ENCODE data around the gene SH3RF3. TPM values are rescaled to one million over a fixed set of nuclear protein-coding genes. Genes with fewer than 3 reads are reported as not detected.

SH3RF3 gene
- total RNA-seq, 2 experiments from 2014 or later, result 1.8 to 2.0 TPM

DNA sequence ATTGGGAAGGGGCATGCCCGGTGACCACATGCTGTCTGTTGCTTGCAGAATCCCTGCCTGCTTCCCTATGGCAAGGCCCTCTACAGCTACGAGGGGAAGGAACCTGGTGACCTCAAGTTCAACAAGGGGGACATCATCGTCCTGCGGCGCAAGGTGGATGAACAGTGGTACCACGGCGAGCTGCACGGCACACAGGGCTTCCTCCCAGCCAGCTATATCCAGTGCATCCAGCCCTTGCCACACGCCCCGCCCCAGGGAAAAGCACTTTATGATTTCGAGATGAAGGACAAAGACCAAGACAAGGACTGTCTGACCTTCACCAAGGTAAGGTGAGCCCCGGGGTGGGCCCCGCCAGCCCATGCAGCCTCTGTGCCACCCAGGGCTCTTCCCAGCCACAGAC is 218.6 kb downstream of the SH3RF3 start:
- Mint-ChIP-seq H3K4me1 (ENCODE audit: low read depth) (peaks cover 50% of the 10 kb centered on the region), H3K9me3 (no peaks in the 10 kb centered on the region), H3K4me3 (no peak overlapping the region), H3K36me3 (ENCODE audit: low read depth) (peaks cover 1% of the 10 kb centered on the region), H3K27me3 (ENCODE audit: low read depth) (no peaks in the 10 kb centered on the region), H3K27ac (no peak overlapping the region)
- intact Hi-C loops (cut with micrococcal nuclease), result loop anchor here (5.0 kb wide), 1 partner anchor 315 kb away; no protein-coding TSS in a partner anchor
- no peak for DNase-seq
- CTCF ChIA-PET, result no interaction called here

GRCh38 chr2:109348190-109348589 is 219.2 kb downstream of the SH3RF3 start:
- intact Hi-C loops (cut with micrococcal nuclease), result loop anchor here (5.0 kb wide), 1 partner anchor 316 kb away; no protein-coding TSS in a partner anchor
- no peak overlapping the region for H3K4me3 Mint-ChIP-seq
- CTCF ChIA-PET, result no interaction called here

DNA sequence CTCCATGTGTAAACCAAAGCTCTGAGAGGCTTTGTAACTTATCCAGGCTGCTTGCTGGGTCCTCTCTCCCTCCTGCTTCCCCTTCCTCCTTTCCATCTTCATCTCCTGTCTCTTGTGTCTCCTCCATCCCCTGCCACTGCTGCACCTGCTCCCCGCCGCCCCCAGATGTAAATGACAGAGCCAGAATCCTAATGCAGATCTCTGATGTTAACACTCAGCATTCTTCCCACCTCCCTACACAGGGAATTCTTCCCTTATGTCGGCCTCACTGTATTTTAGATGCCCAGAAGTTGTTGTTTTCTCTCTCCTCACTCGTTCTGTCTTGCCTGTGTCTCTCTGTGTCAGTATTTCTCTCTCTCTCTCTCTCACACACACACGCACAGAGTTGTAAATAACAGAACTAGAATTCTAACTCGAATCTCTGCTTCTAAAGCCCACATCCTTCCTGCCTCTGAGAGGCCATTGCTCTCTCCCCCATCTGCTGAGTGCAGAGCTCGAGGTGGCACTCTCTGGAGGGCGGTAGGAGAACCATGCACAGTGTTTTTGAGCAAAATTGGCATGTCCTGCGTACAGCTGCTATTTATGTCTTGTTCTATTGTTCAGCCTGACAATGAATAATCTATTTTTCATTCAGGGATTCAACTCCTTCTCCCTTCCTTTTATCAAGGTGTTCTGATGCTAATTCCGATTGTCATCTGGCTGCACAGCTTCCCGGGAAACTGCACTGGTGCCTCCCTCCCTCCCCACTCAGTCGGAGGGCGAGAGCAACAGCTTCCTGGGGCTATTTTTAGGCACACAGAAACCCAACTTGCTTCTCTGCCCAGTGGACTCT is 219.9 kb downstream of the SH3RF3 start:
- Mint-ChIP-seq H3K4me1 (ENCODE audit: low read depth) (peaks cover 46% of the 10 kb centered on the region), H3K4me3 (peak overlapping the region; percentile 9), H3K9me3 (no peaks in the 10 kb centered on the region), H3K27me3 (ENCODE audit: low read depth) (no peaks in the 10 kb centered on the region), H3K27ac (peak overlapping the region; percentile 31), H3K36me3 (ENCODE audit: low read depth) (peaks cover 1% of the 10 kb centered on the region)
- CTCF ChIA-PET, result interaction anchor here (0.5 to 0.9 kb wide), 2 partner anchors 220 to 221 kb away, joined by 3 to 4 read pairs; no protein-coding TSS in a partner anchor
- peak; percentile 72 for DNase-seq
- intact Hi-C loops (cut with micrococcal nuclease), result loop anchor here (1.0 to 5.0 kb wide), 4 partner anchors 17 to 317 kb away; no protein-coding TSS in a partner anchor

More at GRCh38 chr2:109348190-109348589, 219.2 kb downstream of the SH3RF3 start:
- H3K4me1 Mint-ChIP-seq (ENCODE audit: low read depth), result peaks cover 48% of the 10 kb centered on the region
- peaks cover 1% of the 10 kb centered on the region for H3K36me3 Mint-ChIP-seq (ENCODE audit: low read depth)
- no peak for DNase-seq
- no peaks in the 10 kb centered on the region for H3K27me3 Mint-ChIP-seq (ENCODE audit: low read depth)
- no peaks in the 10 kb centered on the region for H3K9me3 Mint-ChIP-seq
- H3K27ac Mint-ChIP-seq, result no peak overlapping the region

DNA sequence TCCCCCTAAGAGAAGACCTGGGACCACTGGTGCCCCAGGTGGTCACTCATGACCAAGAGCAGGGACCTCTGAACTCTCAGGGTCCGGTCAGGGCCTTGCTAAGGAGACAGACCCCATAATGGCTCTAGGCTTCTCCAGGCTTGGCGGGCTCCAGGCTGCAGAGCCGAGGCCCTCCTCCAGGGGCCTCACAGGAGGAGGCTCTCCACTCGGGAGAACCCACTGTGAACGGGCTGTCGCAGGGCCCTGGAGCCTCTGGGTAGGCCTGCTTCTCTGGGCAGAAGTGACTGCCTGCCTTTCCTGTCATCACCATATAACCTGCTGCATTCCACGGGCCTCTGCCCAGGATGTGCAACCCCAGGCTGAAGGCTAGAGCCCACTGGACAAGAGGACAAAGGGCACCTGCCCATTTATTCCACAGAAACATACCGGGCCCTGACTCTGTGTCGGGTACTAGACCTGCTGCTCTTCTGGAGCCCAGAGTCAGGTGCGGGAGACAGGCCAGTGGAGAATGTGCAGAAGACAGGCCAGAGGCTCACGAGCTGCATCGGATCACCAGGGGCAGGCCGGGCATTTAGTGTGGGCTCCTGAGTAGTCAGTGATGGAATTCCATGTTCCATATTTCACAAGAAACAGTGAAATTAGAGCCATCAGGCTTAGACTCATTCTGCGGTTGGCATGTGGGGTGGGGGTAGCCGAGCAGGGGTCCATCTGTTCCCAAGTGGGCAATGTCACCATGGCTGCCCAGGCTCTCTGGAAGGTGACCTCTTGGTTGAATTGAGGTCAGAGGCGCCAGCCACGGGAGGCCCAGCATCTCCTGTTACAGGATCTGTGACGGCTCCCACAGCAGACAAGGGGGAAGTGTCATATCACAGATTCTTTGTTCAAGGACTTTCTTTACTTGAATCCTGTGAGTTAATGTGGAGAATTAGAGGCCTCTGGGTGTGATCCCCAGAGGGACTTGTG is 220.8 kb downstream of the SH3RF3 start:
- H3K9me3 Mint-ChIP-seq, result no peaks in the 10 kb centered on the region
- no peak for DNase-seq
- peaks cover 46% of the 10 kb centered on the region for H3K4me1 Mint-ChIP-seq (ENCODE audit: low read depth)
- CTCF ChIA-PET, result interaction anchor here (0.9 kb wide), 1 partner anchor 221 kb away, joined by 4 read pairs; no protein-coding TSS in a partner anchor
- no peak overlapping the region for H3K4me3 Mint-ChIP-seq
- peaks cover 1% of the 10 kb centered on the region for H3K36me3 Mint-ChIP-seq (ENCODE audit: low read depth)
- H3K27me3 Mint-ChIP-seq (ENCODE audit: low read depth), result no peaks in the 10 kb centered on the region
- no peak overlapping the region for H3K27ac Mint-ChIP-seq
- intact Hi-C loops (cut with micrococcal nuclease), result loop anchor here (1.0 to 5.0 kb wide), 4 partner anchors 17 to 317 kb away; no protein-coding TSS in a partner anchor

GRCh38 chr2:109350526-109350925 is 221.5 kb downstream of the SH3RF3 start:
- Mint-ChIP-seq H3K27ac (no peak overlapping the region), H3K4me1 (ENCODE audit: low read depth) (peaks cover 46% of the 10 kb centered on the region), H3K9me3 (no peaks in the 10 kb centered on the region), H3K36me3 (ENCODE audit: low read depth) (peaks cover 1% of the 10 kb centered on the region), H3K27me3 (ENCODE audit: low read depth) (no peaks in the 10 kb centered on the region), H3K4me3 (no peak overlapping the region)
- CTCF ChIA-PET, result interaction anchor here (0.6 kb wide), 1 partner anchor 25 kb away, joined by 3 read pairs; no protein-coding TSS in a partner anchor
- intact Hi-C loops (cut with micrococcal nuclease), result no loop called here
- no peak for DNase-seq

- Mint-ChIP-seq H3K4me1 (ENCODE audit: low read depth) (peaks cover 46% of the 10 kb centered on the region), H3K9me3 (no peaks in the 10 kb centered on the region), H3K27ac (no peak overlapping the region), H3K27me3 (ENCODE audit: low read depth) (no peaks in the 10 kb centered on the region), H3K36me3 (ENCODE audit: low read depth) (peaks cover 1% of the 10 kb centered on the region), H3K4me3 (no peak overlapping the region)
- CTCF ChIA-PET, result interaction anchor here (0.6 kb wide), 1 partner anchor 25 kb away, joined by 3 read pairs; no protein-coding TSS in a partner anchor
- intact Hi-C loops (cut with micrococcal nuclease), result no loop called here
- peak; percentile 58 for DNase-seq
Observed at GRCh38 chr2:109351164-109351756, 222.3 kb downstream of the SH3RF3 start.

DNA sequence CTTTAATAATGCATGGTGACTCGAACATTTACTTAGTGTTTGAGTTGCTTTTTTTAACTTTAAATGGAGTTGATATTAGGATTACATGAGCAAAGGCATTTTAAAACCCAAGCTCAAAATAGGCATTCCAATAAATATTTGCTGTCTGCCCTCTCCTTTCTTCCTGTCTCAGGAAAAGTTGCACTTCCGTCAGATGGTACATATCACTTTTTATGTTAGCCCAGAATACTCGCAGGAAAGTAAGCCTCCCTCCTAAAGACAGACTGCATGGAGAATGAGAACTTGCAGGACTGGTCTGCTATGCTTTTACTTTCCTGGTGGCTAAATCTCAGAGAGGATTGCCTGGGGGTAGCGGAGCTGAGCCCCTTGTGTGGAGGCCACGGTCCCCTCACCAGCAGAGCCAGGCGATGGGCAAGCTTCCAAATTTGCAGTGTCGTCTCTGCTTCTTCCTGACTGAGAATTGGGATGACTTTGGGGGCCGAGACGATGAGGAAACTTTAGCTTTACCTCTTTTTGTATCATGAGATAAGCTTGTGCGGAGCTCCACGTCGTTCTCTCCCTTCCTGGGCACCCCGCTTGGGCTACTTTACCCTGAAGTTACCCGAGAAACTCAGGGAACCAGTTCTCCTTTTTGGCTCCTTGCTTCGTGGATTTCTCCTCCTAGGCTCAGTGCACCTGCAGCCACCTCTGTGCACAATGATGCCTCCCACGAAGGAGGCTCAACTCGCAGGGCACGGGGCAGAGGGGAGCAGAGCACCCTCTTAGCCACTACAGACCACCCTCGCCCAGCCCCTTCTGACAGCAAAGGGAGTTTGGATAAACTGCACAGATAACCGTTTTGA is 223.3 kb downstream of the SH3RF3 start:
- Mint-ChIP-seq H3K4me1 (ENCODE audit: low read depth) (peaks cover 45% of the 10 kb centered on the region), H3K9me3 (no peaks in the 10 kb centered on the region), H3K27me3 (ENCODE audit: low read depth) (no peaks in the 10 kb centered on the region), H3K27ac (no peak overlapping the region), H3K36me3 (ENCODE audit: low read depth) (peaks cover 1% of the 10 kb centered on the region), H3K4me3 (no peak overlapping the region)
- DNase-seq, result no peak
- intact Hi-C loops (cut with micrococcal nuclease), result no loop called here
- CTCF ChIA-PET, result no interaction called here

DNA sequence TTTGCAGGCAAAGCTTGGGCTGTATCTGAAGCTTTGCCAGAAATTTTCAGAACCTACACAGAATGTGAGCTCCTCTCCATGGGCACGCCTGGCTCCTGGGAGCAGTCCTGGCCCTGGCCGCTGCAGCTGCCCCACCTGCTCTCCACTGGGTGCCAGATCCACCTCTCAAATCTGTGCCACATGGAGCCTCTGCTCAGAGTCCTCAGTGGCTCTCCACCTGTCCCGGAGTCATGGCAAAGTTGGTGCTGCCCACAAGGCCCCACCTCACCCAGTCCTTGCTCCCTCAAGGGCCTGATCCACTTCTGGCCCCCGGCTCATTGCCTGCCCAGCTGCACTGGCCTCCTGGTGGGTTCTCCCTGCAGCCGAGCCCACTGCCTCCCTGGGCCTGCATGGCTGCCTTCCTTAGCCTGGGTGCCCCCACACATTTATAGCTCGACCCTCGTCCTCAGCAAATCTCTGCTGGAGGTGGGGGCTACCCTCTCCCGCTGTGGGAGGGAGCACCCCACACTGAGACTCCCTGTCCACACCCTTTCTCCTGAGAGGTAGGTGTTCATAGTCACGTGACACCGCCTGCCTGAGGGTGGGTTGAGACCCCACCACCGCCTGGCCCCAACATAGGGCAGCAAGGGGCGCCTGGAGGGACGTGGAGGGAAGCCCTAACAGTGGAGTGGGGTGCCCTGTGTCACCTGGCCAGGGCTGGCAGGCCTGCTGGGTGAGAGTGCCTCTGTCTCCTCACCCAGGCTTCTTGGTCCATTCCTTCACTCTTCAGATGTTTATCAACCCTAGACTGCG is 224.1 kb downstream of the SH3RF3 start:
- intact Hi-C loops (cut with micrococcal nuclease), result no loop called here
- Mint-ChIP-seq H3K27ac (no peak overlapping the region), H3K9me3 (peaks cover 2% of the 10 kb centered on the region), H3K4me1 (ENCODE audit: low read depth) (peaks cover 38% of the 10 kb centered on the region), H3K27me3 (ENCODE audit: low read depth) (no peaks in the 10 kb centered on the region), H3K4me3 (no peak overlapping the region), H3K36me3 (ENCODE audit: low read depth) (peaks cover 5% of the 10 kb centered on the region)
- DNase-seq, result no peak
- CTCF ChIA-PET, result no interaction called here

DNA sequence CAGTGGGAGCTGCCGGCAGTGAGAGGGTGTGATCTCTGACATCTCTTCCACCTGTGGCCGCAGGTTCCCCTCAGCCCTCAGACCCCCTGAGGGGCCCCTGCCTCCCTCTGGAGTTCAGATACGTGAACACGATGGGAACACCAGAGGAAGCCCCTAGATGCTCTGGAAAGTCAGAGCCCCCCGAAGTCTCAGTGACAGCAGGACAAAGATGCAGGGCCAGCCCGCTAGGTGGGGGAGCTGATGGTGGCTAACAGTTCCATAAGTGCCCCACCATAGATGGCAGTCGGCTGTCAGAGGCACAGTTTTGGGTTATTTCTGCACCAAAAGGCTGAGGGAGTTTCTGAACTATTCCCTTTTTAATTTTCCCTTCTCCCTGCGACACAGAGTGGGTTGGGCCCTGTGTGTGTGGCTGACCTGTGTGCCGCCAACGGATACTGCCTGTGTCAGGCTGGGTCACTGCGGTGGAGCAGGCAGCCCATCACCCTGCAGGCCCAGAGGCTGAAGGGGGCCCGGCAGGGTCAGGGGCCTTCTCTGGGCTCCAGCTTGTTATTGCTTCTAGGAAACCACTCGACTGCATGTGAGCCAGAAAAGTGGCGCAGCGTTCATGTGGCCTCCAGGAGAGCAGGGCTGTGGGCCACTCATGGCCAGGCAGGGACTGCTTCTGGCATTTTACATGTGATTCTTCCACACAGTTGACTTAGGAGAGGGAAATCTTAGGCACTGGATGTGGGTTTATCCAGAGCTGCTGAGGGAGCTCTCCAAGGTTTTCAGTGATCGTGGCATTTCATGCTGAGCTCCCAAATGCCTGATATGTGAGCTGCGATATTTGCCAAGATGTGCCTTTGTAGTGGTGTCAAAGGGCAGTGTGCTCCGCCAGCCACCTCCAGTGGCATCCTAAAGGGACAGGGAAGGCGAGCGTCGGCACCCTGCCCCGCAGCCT is 225.1 kb downstream of the SH3RF3 start:
- DNase-seq, result no peak
- Mint-ChIP-seq H3K4me1 (ENCODE audit: low read depth) (peaks cover 28% of the 10 kb centered on the region), H3K27ac (no peak overlapping the region), H3K9me3 (peaks cover 12% of the 10 kb centered on the region), H3K36me3 (ENCODE audit: low read depth) (peaks cover 11% of the 10 kb centered on the region), H3K4me3 (no peak overlapping the region), H3K27me3 (ENCODE audit: low read depth) (no peaks in the 10 kb centered on the region)
- intact Hi-C loops (cut with micrococcal nuclease), result no loop called here
- CTCF ChIA-PET, result interaction anchor here (0.6 kb wide), 1 partner anchor 373 kb away, joined by 3 read pairs; no protein-coding TSS in a partner anchor
